Sigmoid colon (tissue), 3 donors: Measurements from ENCODE around the gene MSANTD7.

Experiments used
- CTCF ChIP-seq, 4 experiments: fragments of 450-650 bp in 3 of 4; fragments of 200-600 bp in 1 of 4; IDR thresholded peaks; one replicate each; pipeline ENCODE4 v1.5.1; 2016 to 2019; ENCODE audit warnings: antibody characterized with exemption in 4 of 4, mild to moderate bottlenecking in 3 of 4, moderate library complexity in 2 of 4
- POLR2A ChIP-seq, 2 donors: fragments of 450-650 bp; IDR thresholded peaks; one replicate each; pipeline ENCODE4 v1.6.1; 2016; ENCODE audit warnings: antibody characterized with exemption in 2 of 2, mild to moderate bottlenecking in 2 of 2, moderate library complexity in 2 of 2

- no peak for TF ChIP-seq POLR2A (IDR thresholded peaks at IDR 0.05)
- no peak for TF ChIP-seq CTCF (IDR thresholded peaks at IDR 0.05)
These were observed 926 bp upstream of the MSANTD7 start for GRCh38 chr10:14837003-14837756.
